H9 (cell line): ENCODE results near the gene CEP68. TPM values are rescaled to one million over a fixed set of nuclear protein-coding genes. Genes with fewer than 3 reads are reported as not detected.

Experiments
- DNase-seq: peaks from one replicate; pipeline ENCODE4 v3.0.0-alpha.2; 2017
- H2AFZ ChIP-seq: one replicate; pipeline ENCODE4 v1.6.1; 2013; ENCODE audit warnings: mild to moderate bottlenecking, low read length, control low read depth, moderate library complexity
- H2AK5ac ChIP-seq: 2 replicates; pipeline ENCODE4 v1.6.1; 2013; ENCODE audit warnings: low read length, control low read depth, mixed read lengths; ENCODE audit not compliant: insufficient read length
- H2BK120ac ChIP-seq: one replicate; pipeline ENCODE4 v1.6.1; 2013; ENCODE audit warnings: low read depth, mild to moderate bottlenecking, low read length, control low read depth, inconsistent platforms; ENCODE audit not compliant: poor library complexity, severe bottlenecking
- H2BK12ac ChIP-seq: 2 replicates; pipeline ENCODE4 v1.6.1; 2013; ENCODE audit warnings: low read length, control low read depth, mixed read lengths, low read depth; ENCODE audit not compliant: insufficient read length
- H2BK15ac ChIP-seq: 2 replicates; pipeline ENCODE4 v1.6.1; 2013; ENCODE audit warnings: low read depth, low read length, control low read depth
- H2BK20ac ChIP-seq: one replicate; pipeline ENCODE4 v1.6.1; 2013; ENCODE audit warnings: low read depth, mild to moderate bottlenecking, low read length, control low read depth, inconsistent platforms; ENCODE audit not compliant: poor library complexity, severe bottlenecking
- H2BK5ac ChIP-seq: 2 replicates; pipeline ENCODE4 v1.6.1; 2013; ENCODE audit warnings: low read length, control low read depth, mixed read lengths; ENCODE audit not compliant: insufficient read length
- H3K14ac ChIP-seq: 2 replicates; pipeline ENCODE4 v1.6.1; 2013; ENCODE audit warnings: low read length, control low read depth; ENCODE audit not compliant: insufficient read depth
- H3K18ac ChIP-seq: 2 replicates; pipeline ENCODE4 v1.6.1; 2013; ENCODE audit warnings: low read depth, mild to moderate bottlenecking, mixed read lengths, low read length, control low read depth; ENCODE audit not compliant: insufficient read length
- H3K23ac ChIP-seq: 2 replicates; pipeline ENCODE4 v1.6.1; 2013; ENCODE audit warnings: low read length, control low read depth, mixed read lengths, low read depth; ENCODE audit not compliant: insufficient read length
- H3K23me2 ChIP-seq: 2 replicates; pipeline ENCODE4 v1.6.1; 2013; ENCODE audit warnings: low read depth, mild to moderate bottlenecking, mixed read lengths, low read length, control low read depth; ENCODE audit not compliant: insufficient read length, poor library complexity, severe bottlenecking
- H3K27ac ChIP-seq: 2 replicates; pipeline ENCODE4 v1.5.1; 2013; ENCODE audit warnings: low read length, control low read depth, mixed read lengths, low read depth; ENCODE audit not compliant: insufficient read length
- H3K27me3 ChIP-seq: 2 replicates; pipeline ENCODE4 v1.6.1; 2013; ENCODE audit warnings: low read length, control low read depth, inconsistent platforms; ENCODE audit not compliant: insufficient read depth
- H3K4ac ChIP-seq: 2 replicates; pipeline ENCODE4 v1.6.1; 2013; ENCODE audit warnings: low read depth, mild to moderate bottlenecking, control low read depth, inconsistent platforms, low read length, moderate library complexity
- H3K4me1 ChIP-seq: 2 replicates; pipeline ENCODE4 v1.6.1; 2013; ENCODE audit warnings: low read length, control low read depth, inconsistent platforms; ENCODE audit not compliant: insufficient read depth
- H3K4me2 ChIP-seq: 2 replicates; pipeline ENCODE4 v1.6.1; 2013; ENCODE audit warnings: low read length, control low read depth, mixed read lengths; ENCODE audit not compliant: insufficient read length, insufficient read depth
- H3K56ac ChIP-seq: 2 replicates; pipeline ENCODE4 v1.6.1; 2013; ENCODE audit warnings: low read depth, mild to moderate bottlenecking, mixed read lengths, low read length, control low read depth; ENCODE audit not compliant: insufficient read length
- H3K79me1 ChIP-seq: 2 replicates; pipeline ENCODE4 v1.6.1; 2013; ENCODE audit warnings: low read depth, mild to moderate bottlenecking, moderate library complexity, low read length, control low read depth, inconsistent platforms; ENCODE audit not compliant: insufficient read depth, poor library complexity, severe bottlenecking
- H3K79me2 ChIP-seq: 2 replicates; pipeline ENCODE4 v1.6.1; 2013; ENCODE audit warnings: low read length, control low read depth, inconsistent platforms; ENCODE audit not compliant: insufficient read depth
- H3K9ac ChIP-seq: 2 replicates; pipeline ENCODE4 v1.6.1; 2013; ENCODE audit warnings: low read length, control low read depth, mixed read lengths; ENCODE audit not compliant: insufficient read length; ENCODE audit errors: extremely low read depth
- H3K9me3 ChIP-seq: one replicate; pipeline ENCODE4 v1.6.1; 2013; ENCODE audit warnings: low read depth, low read length, inconsistent platforms; ENCODE audit not compliant: control insufficient read depth
- H3T11ph ChIP-seq: one replicate; pipeline ENCODE4 v1.6.1; 2013; ENCODE audit warnings: mild to moderate bottlenecking, low read length, control low read depth, inconsistent platforms
- H4K20me1 ChIP-seq: one replicate; pipeline ENCODE4 v1.6.1; 2013; ENCODE audit not compliant: control insufficient read depth, insufficient read length, insufficient read depth
- H4K5ac ChIP-seq: 2 replicates; pipeline ENCODE4 v1.6.1; 2013; ENCODE audit warnings: low read depth, mild to moderate bottlenecking, mixed read lengths, low read length, control low read depth; ENCODE audit not compliant: insufficient read length
- H4K8ac ChIP-seq: replicated peaks from 2 replicates; pipeline ENCODE4 v1.6.1; 2013; ENCODE audit warnings: low read length, control low read depth, mixed read lengths, low read depth; ENCODE audit not compliant: insufficient read length
- H4K91ac ChIP-seq: 2 replicates; pipeline ENCODE4 v1.6.1; 2013; ENCODE audit warnings: low read depth, mild to moderate bottlenecking, moderate library complexity, mixed read lengths, low read length, control low read depth; ENCODE audit not compliant: insufficient read length
- H3K27ac Mint-ChIP-seq, 3 experiments: 2 replicates in 2 of 3; 3 replicates in 1 of 3; pipeline ENCODE4 v1.8.0; 2020 to 2021; ENCODE audit warnings: mixed read lengths in 3 of 3, mild to moderate bottlenecking in 1 of 3, moderate library complexity in 1 of 3
- H3K27me3 Mint-ChIP-seq: 2 replicates; pipeline ENCODE4 v1.8.0; 2021; ENCODE audit warnings: low read depth, mild to moderate bottlenecking, moderate library complexity, mixed read lengths
- H3K36me3 Mint-ChIP-seq, 3 experiments: 2 replicates in 2 of 3; 3 replicates in 1 of 3; pipeline ENCODE4 v1.8.0; 2020 to 2021; ENCODE audit warnings: low read depth in 3 of 3, mixed read lengths in 3 of 3; ENCODE audit not compliant: insufficient read depth in 1 of 3
- H3K4me1 Mint-ChIP-seq, 2 experiments: 2 replicates each; pipeline ENCODE4 v1.8.0; 2020; ENCODE audit warnings: mixed read lengths in 2 of 2
- H3K4me3 Mint-ChIP-seq, 2 experiments: 2 replicates in 1 of 2; 3 replicates in 1 of 2; pipeline ENCODE4 v1.8.0; 2020 to 2021; ENCODE audit warnings: mild to moderate bottlenecking in 2 of 2, mixed read lengths in 2 of 2, moderate library complexity in 1 of 2
- H3K9me3 Mint-ChIP-seq, 2 experiments: 2 replicates in 1 of 2; 3 replicates in 1 of 2; pipeline ENCODE4 v1.8.0; 2020; ENCODE audit warnings: mild to moderate bottlenecking in 2 of 2, mixed read lengths in 2 of 2, moderate library complexity in 1 of 2
- WGBS: extraction: QIAGEN DNeasy Blood & Tissue Kit; methylation state at CpG from one replicate; pipeline ENCODE4 v1.1.7; 2013; ENCODE audit warnings: missing lambda C conversion rate, low lambda C conversion rate, mixed read lengths; ENCODE audit not compliant: insufficient read length; ENCODE audit errors: extremely low coverage; 5-methylcytosine and 5-hydroxymethylcytosine counted together
- total RNA-seq: library from RNA; stranded (reverse); gene quantifications from 2 replicates; pipeline ENCODE4 v1.2.1, GENCODE V29; 2021
- TF ChIP-seq, protein P1 (sequence below): fragments of 200-600 bp; sonication (generic); conservative IDR thresholded peaks from 3 replicates; pipeline ENCODE4 v1.8.0; 2021; ENCODE audit warnings: antibody characterized with exemption, mild to moderate bottlenecking

The CEP68 gene
- total RNA-seq, 1 experiment from 2014 or later = 20.2 TPM

DNA sequence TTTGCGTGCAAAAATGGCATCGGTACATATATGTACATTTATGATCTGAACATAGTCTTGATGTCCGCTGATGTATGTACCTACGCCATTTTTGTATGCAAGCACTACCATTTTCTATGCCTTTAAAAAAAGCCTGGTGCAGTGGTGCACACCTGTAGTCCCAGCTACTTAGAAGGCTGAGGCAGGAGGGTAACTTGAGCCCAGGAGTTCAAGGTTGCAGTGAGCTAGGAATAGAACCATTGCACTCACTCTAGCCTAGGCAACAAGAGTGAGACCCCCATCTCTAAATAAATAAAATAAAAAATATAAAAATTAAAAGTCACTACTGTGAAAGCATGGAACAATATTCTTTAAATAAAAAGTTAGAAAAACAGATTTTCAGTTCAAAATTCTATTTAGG, 57.0 kb downstream of the CEP68 start:
- no peak for DNase-seq
- H2BK15ac ChIP-seq = no peak overlapping the region
- H2AFZ ChIP-seq = no peak overlapping the region
- H3K27ac Mint-ChIP-seq = no peak overlapping the region
- H4K91ac ChIP-seq = no peak overlapping the region
- H3K56ac ChIP-seq = no peak overlapping the region
- no peak overlapping the region for H3K27ac ChIP-seq
- no peak overlapping the region for H3K18ac ChIP-seq
- H3K4me1 Mint-ChIP-seq = peaks cover 2 to 16% of the 10 kb centered on the region in 2 experiments; a peak in 3 of 4 replicates
- no peak overlapping the region for H3K4ac ChIP-seq
- H3K79me2 ChIP-seq = peaks cover 22% of the 10 kb centered on the region
- no peak overlapping the region for H2BK20ac ChIP-seq
- H3K27me3 Mint-ChIP-seq = no peaks in the 10 kb centered on the region
- peaks cover 0 to 8% (median 8%) of the 10 kb centered on the region in 3 experiments; a peak in 4 of 7 replicates for H3K36me3 Mint-ChIP-seq
- H2BK12ac ChIP-seq = no peak overlapping the region
- no peaks in the 10 kb centered on the region for H3K4me1 ChIP-seq
- H2AK5ac ChIP-seq = no peak overlapping the region
- H3K4me3 Mint-ChIP-seq = no peak overlapping the region
- no peaks in the 10 kb centered on the region for H3K9me3 Mint-ChIP-seq
- H3K4me2 ChIP-seq = no peak overlapping the region
- H3K79me1 ChIP-seq = peaks cover 10% of the 10 kb centered on the region
- no CpG with 5 or more reads among the region's 4 CpGs for WGBS
- TF ChIP-seq, protein P1, sequence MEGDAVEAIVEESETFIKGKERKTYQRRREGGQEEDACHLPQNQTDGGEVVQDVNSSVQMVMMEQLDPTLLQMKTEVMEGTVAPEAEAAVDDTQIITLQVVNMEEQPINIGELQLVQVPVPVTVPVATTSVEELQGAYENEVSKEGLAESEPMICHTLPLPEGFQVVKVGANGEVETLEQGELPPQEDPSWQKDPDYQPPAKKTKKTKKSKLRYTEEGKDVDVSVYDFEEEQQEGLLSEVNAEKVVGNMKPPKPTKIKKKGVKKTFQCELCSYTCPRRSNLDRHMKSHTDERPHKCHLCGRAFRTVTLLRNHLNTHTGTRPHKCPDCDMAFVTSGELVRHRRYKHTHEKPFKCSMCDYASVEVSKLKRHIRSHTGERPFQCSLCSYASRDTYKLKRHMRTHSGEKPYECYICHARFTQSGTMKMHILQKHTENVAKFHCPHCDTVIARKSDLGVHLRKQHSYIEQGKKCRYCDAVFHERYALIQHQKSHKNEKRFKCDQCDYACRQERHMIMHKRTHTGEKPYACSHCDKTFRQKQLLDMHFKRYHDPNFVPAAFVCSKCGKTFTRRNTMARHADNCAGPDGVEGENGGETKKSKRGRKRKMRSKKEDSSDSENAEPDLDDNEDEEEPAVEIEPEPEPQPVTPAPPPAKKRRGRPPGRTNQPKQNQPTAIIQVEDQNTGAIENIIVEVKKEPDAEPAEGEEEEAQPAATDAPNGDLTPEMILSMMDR = no peak
- no peaks in the 10 kb centered on the region for H3K9me3 ChIP-seq
- H3K14ac ChIP-seq = no peak overlapping the region
- H3K23me2 ChIP-seq = no peaks in the 10 kb centered on the region
- no peaks in the 10 kb centered on the region for H4K20me1 ChIP-seq
- H4K8ac ChIP-seq = no peak overlapping the region
- H3K27me3 ChIP-seq = no peaks in the 10 kb centered on the region
- no peak overlapping the region for H2BK120ac ChIP-seq
- no peak overlapping the region for H3T11ph ChIP-seq
- no peak overlapping the region for H3K9ac ChIP-seq
- H2BK5ac ChIP-seq = no peak overlapping the region
- H3K23ac ChIP-seq = no peak overlapping the region
- no peak overlapping the region for H4K5ac ChIP-seq
